ENCODE results near the gene HOXB8.

DNA sequence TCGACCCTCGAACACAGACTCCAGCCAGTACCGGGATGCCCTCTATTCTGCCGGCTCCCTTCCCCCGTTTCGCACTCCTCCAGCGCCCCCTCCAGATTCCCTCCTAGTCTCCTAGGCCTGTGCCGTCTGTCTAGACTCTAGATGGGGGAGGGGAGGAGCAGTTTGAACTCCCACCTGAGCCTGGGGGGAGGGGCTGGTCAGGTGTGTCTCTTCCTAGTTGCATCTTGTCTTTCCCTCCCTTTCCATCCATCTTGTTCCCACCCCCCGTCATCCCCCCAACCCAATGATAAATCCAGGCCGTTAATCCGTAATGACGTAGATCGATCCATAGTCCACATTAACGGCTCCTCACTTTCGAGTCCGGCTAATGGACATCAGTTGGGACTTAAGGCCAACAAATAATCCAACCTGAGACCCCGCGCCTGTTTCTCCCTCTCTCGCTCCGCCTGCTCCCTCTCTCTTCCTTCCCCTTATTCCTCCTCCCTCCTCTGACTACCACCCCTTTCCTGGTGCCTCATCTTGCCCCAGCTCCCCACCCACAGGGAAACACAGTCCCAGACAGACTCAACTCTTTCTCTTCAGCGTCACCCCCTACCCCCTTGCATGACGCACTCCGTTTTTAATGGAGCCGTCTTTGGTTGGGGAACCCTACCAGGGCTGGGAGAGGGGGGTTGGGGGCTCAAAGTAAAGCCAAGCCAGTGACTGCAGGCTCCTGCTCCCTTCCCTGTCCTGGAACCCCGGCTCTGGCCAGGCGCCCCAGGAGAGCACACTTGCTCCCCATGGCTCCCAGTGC is 18.2 kb downstream of the HOXB8 start:
- TF ChIP-seq EZH2 (IDR thresholded peaks at IDR 0.05; ENCODE audit: low read depth): no peak
- TF ChIP-seq, protein P1, sequence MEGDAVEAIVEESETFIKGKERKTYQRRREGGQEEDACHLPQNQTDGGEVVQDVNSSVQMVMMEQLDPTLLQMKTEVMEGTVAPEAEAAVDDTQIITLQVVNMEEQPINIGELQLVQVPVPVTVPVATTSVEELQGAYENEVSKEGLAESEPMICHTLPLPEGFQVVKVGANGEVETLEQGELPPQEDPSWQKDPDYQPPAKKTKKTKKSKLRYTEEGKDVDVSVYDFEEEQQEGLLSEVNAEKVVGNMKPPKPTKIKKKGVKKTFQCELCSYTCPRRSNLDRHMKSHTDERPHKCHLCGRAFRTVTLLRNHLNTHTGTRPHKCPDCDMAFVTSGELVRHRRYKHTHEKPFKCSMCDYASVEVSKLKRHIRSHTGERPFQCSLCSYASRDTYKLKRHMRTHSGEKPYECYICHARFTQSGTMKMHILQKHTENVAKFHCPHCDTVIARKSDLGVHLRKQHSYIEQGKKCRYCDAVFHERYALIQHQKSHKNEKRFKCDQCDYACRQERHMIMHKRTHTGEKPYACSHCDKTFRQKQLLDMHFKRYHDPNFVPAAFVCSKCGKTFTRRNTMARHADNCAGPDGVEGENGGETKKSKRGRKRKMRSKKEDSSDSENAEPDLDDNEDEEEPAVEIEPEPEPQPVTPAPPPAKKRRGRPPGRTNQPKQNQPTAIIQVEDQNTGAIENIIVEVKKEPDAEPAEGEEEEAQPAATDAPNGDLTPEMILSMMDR (conservative IDR thresholded peaks at IDR 0.05): no peak
